Lung microvascular endothelial cell (primary cell): ENCODE results near the gene TRIM7. TPM values are rescaled to one million over a fixed set of nuclear protein-coding genes. Genes with fewer than 3 reads are reported as not detected.
"Not testable (repeated sequence)": the region's sequence is repeated elsewhere in the genome, so short reads cannot be mapped to it uniquely, and the experiment has no call there.

Experiments used
- DNase-seq, 2 donors: peaks; one replicate each; pipeline versions ENCODE4 v3.0.0 to v3.0.0-alpha.2; 2010; ENCODE audit warnings: low read depth in 2 of 2
- total RNA-seq: library from RNA; depleted of rRNA; stranded (reverse); fragments of >200 nt; gene quantifications from 2 replicates; pipeline ENCODE4 v1.2.1, GENCODE V29; 2014

The TRIM7 gene
- total RNA-seq, 1 donor from 2014 or later: 0.99 TPM

- DNase-seq: no peak
These were observed 7.9 kb upstream of the TRIM7 start for GRCh38 chr5:181212934-181213333.

- no peak for DNase-seq
These were observed 7.1 kb upstream of the TRIM7 start for GRCh38 chr5:181212080-181212479.

- no peak for DNase-seq
These were observed 6.2 kb upstream of the TRIM7 start for GRCh38 chr5:181211208-181211607.

- not testable (repeated sequence) for DNase-seq
These were observed 5.7 kb upstream of the TRIM7 start for GRCh38 chr5:181210698-181211097.

- not testable (repeated sequence) for DNase-seq
These were observed 5.2 kb upstream of the TRIM7 start for GRCh38 chr5:181210148-181210547.

GRCh38 chr5:181209006-181209405 is 4.0 kb upstream of the TRIM7 start:
- not testable (repeated sequence) for DNase-seq

GRCh38 chr5:181207960-181208253 is 2.9 kb upstream of the TRIM7 start:
- no peak for DNase-seq

- DNase-seq: peak; percentile 90 to 91
These were observed 2.4 kb upstream of the TRIM7 start for GRCh38 chr5:181207214-181207959.

GRCh38 chr5:181205761-181206649 is 1.0 kb upstream of the TRIM7 start:
- DNase-seq: no peak

- DNase-seq: peak; percentile 64 to 67
These were observed 727 bp downstream of the TRIM7 start for GRCh38 chr5:181204113-181204825.

GRCh38 chr5:181203777-181204112 is 1.3 kb downstream of the TRIM7 start:
- DNase-seq: peak in 1 of 2 donors; percentile 21

- peak in 1 of 2 donors; percentile 37 for DNase-seq
These were observed 1.8 kb downstream of the TRIM7 start for GRCh38 chr5:181203093-181203711.

- DNase-seq: no peak
These were observed 4.2 kb downstream of the TRIM7 start for GRCh38 chr5:181200816-181201215.

GRCh38 chr5:181199881-181200638 is 4.9 kb downstream of the TRIM7 start:
- DNase-seq: no peak

GRCh38 chr5:181198905-181199519 is 6.0 kb downstream of the TRIM7 start:
- DNase-seq: no peak

GRCh38 chr5:181198106-181198685 is 6.8 kb downstream of the TRIM7 start:
- DNase-seq: no peak

GRCh38 chr5:181197326-181197951 is 7.6 kb downstream of the TRIM7 start:
- DNase-seq: no peak

- no peak for DNase-seq
These were observed 9.7 kb downstream of the TRIM7 start for GRCh38 chr5:181195249-181195761.

- no peak for DNase-seq
These were observed 10.3 kb downstream of the TRIM7 start for GRCh38 chr5:181194489-181195248.
